BJ (cell line): Measurements from ENCODE around the gene C2orf76. TPM values are rescaled to one million over a fixed set of nuclear protein-coding genes. Genes with fewer than 3 reads are reported as not detected.

Source experiments
- CTCF ChIA-PET: fragments of 350-600 bp; formaldehyde crosslinking; extraction: SDS; loops from one replicate; lab custom pipeline; 2021; ENCODE audit warnings: antibody characterized with exemption, inconsistent platforms; lab: Yijun Ruan, JAX
- POLR2A ChIA-PET: fragments of 300-600 bp; sonication (Branson Sonifier 250); formaldehyde crosslinking; extraction: SDS; loops from one replicate; lab custom pipeline; 2021; ENCODE audit warnings: antibody characterized with exemption; lab: Charles Lee
- DNase-seq: peaks from one replicate; pipeline ENCODE4 v3.0.0-alpha.2; 2011; ENCODE audit warnings: low read depth
- H3K27me3 ChIP-seq: 2 replicates; pipeline ENCODE4 v1.6.0; 2011; ENCODE audit warnings: low read length; ENCODE audit not compliant: control insufficient read depth, insufficient read depth
- H3K36me3 ChIP-seq: 2 replicates; pipeline ENCODE4 v1.5.1; 2011; ENCODE audit warnings: low read length; ENCODE audit not compliant: control insufficient read depth, insufficient read depth
- H3K4me3 ChIP-seq: 2 replicates; pipeline ENCODE4 v1.5.1; 2011; ENCODE audit warnings: low read depth, mild to moderate bottlenecking, control low read depth, low read length
- polyA plus RNA-seq: library from polyadenylated mRNA; depleted of rRNA; stranded (reverse); fragments of >200 nt; gene quantifications from 2 replicates; pipeline ENCODE4 v1.2.3, GENCODE V29; 2011
- TF ChIP-seq, protein P1 (sequence below): IDR thresholded peaks from 2 replicates; pipeline ENCODE4 v1.5.1; 2011; ENCODE audit warnings: low read depth, mild to moderate bottlenecking, control low read depth, inconsistent platforms, low read length, moderate library complexity; ENCODE audit not compliant: insufficient read depth

Gene C2orf76
- polyA plus RNA-seq, 1 experiment = 7.0 TPM

DNA sequence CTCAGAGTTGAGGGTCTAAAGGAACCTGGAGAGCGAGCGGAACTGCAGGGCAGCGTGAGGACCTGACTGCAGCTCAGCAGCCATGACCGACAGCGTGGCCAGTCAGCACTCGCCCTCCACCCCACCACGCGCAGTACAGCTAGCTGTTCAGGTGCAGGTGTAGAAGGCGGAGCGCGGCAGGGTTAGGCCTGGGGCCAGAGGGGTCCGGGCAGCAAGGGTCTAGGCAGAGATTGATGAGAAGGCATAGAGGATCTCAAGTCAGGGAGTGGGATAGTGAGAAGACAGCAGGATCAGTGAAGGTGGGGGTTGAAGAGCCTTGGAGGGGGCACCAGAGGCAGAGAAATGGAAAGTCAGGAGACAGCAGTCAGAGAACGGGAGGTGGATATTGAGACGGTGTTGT, 72.0 kb downstream of the C2orf76 start:
- no peaks in the 10 kb centered on the region for H3K27me3 ChIP-seq
- H3K4me3 ChIP-seq = no peak overlapping the region
- ChIA-PET POLR2A (no interaction called here), CTCF (interaction anchor here (0.9 to 7.1 kb wide), 4 partner anchors 7 to 412 kb away, joined by 3 to 71 read pairs (median 28); no protein-coding TSS in a partner anchor)
- H3K36me3 ChIP-seq = no peaks in the 10 kb centered on the region
- TF ChIP-seq, protein P1, sequence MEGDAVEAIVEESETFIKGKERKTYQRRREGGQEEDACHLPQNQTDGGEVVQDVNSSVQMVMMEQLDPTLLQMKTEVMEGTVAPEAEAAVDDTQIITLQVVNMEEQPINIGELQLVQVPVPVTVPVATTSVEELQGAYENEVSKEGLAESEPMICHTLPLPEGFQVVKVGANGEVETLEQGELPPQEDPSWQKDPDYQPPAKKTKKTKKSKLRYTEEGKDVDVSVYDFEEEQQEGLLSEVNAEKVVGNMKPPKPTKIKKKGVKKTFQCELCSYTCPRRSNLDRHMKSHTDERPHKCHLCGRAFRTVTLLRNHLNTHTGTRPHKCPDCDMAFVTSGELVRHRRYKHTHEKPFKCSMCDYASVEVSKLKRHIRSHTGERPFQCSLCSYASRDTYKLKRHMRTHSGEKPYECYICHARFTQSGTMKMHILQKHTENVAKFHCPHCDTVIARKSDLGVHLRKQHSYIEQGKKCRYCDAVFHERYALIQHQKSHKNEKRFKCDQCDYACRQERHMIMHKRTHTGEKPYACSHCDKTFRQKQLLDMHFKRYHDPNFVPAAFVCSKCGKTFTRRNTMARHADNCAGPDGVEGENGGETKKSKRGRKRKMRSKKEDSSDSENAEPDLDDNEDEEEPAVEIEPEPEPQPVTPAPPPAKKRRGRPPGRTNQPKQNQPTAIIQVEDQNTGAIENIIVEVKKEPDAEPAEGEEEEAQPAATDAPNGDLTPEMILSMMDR = no peak
- no peak for DNase-seq

DNA sequence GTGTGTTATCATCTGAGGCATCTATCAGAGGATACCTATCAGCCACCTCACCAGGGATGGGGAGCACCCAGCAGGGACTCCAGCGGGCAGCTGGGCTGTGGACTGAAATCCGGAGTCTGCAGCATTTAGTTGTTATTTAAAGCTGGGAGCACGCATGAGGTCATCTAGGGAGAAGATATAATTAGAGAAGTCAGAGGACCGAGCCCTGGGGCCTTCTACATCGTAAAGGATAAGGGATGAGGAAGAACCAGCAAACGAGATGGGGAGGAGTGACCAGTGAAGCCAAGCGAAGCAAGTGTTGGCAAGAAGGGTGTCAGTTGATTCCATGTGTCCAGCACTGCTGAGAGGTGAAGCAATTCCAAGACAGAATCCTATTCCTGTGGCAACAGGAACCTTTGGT, 72.7 kb downstream of the C2orf76 start:
- POLR2A ChIA-PET = no interaction called here
- H3K36me3 ChIP-seq = no peaks in the 10 kb centered on the region
- TF ChIP-seq, protein P1 = no peak
- no peak for DNase-seq
- CTCF ChIA-PET = interaction anchor here (1.0 to 7.1 kb wide), 3 partner anchors 8 to 411 kb away, joined by 3 to 71 read pairs (median 52); no protein-coding TSS in a partner anchor
- H3K27me3 ChIP-seq = no peaks in the 10 kb centered on the region
- H3K4me3 ChIP-seq = no peak overlapping the region

DNA sequence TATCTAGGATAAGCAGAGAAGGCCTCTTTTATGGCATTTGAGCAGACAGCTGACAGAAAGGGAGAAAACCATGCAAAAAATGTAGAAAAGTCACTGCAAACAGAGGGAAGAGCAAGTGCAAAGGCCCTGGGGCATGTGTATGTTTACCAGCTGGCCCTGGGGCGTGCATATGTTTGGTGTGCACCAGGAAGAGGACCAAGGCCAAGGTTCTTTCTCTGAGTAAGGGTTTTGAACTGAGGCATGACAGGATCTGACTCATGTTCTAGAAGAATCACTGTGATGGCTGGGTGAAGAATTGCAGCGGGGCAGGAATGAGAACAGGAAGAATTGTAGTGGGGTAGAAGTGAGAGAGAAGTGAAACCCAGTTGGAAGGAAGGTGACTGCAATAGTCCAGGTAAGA, 73.4 kb downstream of the C2orf76 start:
- DNase-seq = no peak
- no peak overlapping the region for H3K4me3 ChIP-seq
- H3K27me3 ChIP-seq = no peaks in the 10 kb centered on the region
- ChIA-PET POLR2A (no interaction called here), CTCF (interaction anchor here (0.7 to 7.1 kb wide), 4 partner anchors 9 to 1066 kb away, joined by 3 to 71 read pairs (median 28); no protein-coding TSS in a partner anchor)
- TF ChIP-seq, protein P1 = no peak
- no peaks in the 10 kb centered on the region for H3K36me3 ChIP-seq

DNA sequence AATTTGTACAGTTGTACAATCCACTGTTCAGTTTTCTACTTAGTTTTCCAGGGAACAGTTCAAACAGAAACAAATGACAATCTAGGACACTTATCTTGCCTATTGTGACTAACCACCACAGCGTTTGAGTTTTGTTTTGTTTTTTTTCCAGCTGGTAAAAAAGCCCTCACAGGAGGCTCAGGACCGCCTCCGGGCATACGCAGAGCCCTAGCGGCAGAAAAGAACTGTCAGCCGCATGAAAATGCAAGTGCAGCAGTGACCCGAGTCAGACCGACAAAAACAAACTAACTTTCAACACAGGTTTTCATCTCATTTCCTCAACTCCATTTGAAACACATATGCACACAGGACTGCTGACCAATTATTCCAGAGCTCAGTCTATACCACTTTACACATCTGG, 74.4 kb downstream of the C2orf76 start:
- H3K36me3 ChIP-seq = no peaks in the 10 kb centered on the region
- DNase-seq = no peak
- no peaks in the 10 kb centered on the region for H3K27me3 ChIP-seq
- TF ChIP-seq, protein P1 = peak; percentile 8; the same call in 1 of the 2 replicates
- POLR2A ChIA-PET = no interaction called here
- H3K4me3 ChIP-seq = no peak overlapping the region
- CTCF ChIA-PET = interaction anchor here (1.0 to 7.1 kb wide), 16 partner anchors 10 to 410 kb away, joined by 3 to 71 read pairs (median 12); partner anchors contain the start of gene STEAP3

DNA sequence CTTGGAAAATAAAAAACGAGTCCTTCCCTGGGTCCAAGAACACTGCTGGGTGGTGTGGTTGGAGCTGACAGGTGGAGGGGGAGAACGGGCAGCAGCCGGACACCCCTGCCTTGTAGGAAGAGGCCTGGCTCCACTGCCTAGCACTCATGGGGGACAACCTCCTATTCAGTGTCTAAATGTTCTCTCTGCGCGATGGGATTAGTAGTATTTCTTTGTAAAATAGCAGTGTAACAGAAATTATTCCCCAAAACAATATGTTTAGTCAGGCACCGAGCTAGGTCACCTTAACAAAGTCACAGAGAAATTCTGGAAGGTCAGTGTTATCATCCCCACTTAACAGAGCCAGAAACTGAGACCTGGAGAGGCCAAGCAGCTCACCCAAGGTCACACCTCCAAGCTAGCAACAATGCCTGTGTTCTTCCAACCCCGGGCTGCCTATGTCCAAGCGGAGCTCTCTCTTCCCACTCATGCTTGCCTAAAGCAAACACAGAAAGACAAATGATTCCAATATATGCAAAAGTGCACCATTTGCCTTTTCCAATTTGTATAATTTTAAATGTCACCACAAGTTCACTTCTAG, 75.0 kb downstream of the C2orf76 start:
- no peak for DNase-seq
- Histone ChIP-seq H3K27me3 (no peaks in the 10 kb centered on the region), H3K36me3 (no peaks in the 10 kb centered on the region), H3K4me3 (no peak overlapping the region)
- TF ChIP-seq, protein P1 = no peak
- ChIA-PET CTCF (interaction anchor here (0.6 to 7.1 kb wide), 27 partner anchors 10 to 415 kb away, joined by 3 to 71 read pairs (median 5); partner anchors contain the start of gene STEAP3), POLR2A (no interaction called here)
